Activated CD4-positive, alpha-beta T cell treated with anti-CD3 and anti-CD28 coated beads for 36 hours (primary cell): ENCODE data around the gene SPINT2. TPM values are rescaled to one million over a fixed set of nuclear protein-coding genes. Genes with fewer than 3 reads are reported as not detected.
"Not testable (repeated sequence)": the region's sequence is repeated elsewhere in the genome, so short reads cannot be mapped to it uniquely, and the experiment has no call there.

Source experiments
- ATAC-seq: fragments of 200-7000 bp; cut with Tn5 transposase; one replicate; pipeline ENCODE4 v1.10.0; 2021; ENCODE audit warnings: mild to moderate bottlenecking, moderate library complexity
- CTCF ChIA-PET: fragments of 350-600 bp; sonication (Branson Sonifier 250); formaldehyde crosslinking; loops from one replicate; lab custom pipeline; 2021; ENCODE audit warnings: antibody characterized with exemption; lab: Charles Lee
- POLR2A ChIA-PET: fragments of 350-600 bp; sonication (Branson Sonifier 250); formaldehyde crosslinking; loops from one replicate; lab custom pipeline; 2021; ENCODE audit warnings: antibody characterized with exemption, inconsistent platforms; lab: Charles Lee
- DNase-seq: peaks from one replicate; pipeline ENCODE4 v3.0.0-alpha.2; 2020
- H3K27ac Mint-ChIP-seq: one replicate; pipeline ENCODE4 v1.8.0; 2021; ENCODE audit warnings: mixed read lengths
- H3K27me3 Mint-ChIP-seq: one replicate; pipeline ENCODE4 v1.8.0; 2021; ENCODE audit warnings: mixed read lengths
- H3K36me3 Mint-ChIP-seq: one replicate; pipeline ENCODE4 v1.8.0; 2021; ENCODE audit warnings: low read depth, mixed read lengths
- H3K4me1 Mint-ChIP-seq: one replicate; pipeline ENCODE4 v1.8.0; 2021; ENCODE audit warnings: mixed read lengths
- H3K4me3 Mint-ChIP-seq: one replicate; pipeline ENCODE4 v1.8.0; 2021; ENCODE audit warnings: mild to moderate bottlenecking, moderate library complexity, mixed read lengths
- H3K9me3 Mint-ChIP-seq: one replicate; pipeline ENCODE4 v1.8.0; 2021; ENCODE audit warnings: low read depth, mixed read lengths
- intact Hi-C, 2 experiments: fragments of 100-400 bp; cut with DNase I in 1 of 2; cut with micrococcal nuclease in 1 of 2; formaldehyde crosslinking; loops; one replicate each; pipeline versions ENCODE4 v1.14.2 to v1.15.1; 2022 to 2024; cut with DNase I, micrococcal nuclease
- total RNA-seq, 2 experiments: library from RNA; stranded (reverse); gene quantifications; one replicate each; pipeline ENCODE4 v1.2.3, GENCODE V29; 2021

The SPINT2 gene
- total RNA-seq, 2 experiments from 2014 or later: 46.0 to 49.0 TPM

- peak overlapping the region; percentile 63 for H3K4me3 Mint-ChIP-seq
- ATAC-seq, DNase-seq, H3K9me3 Mint-ChIP-seq, H3K36me3 Mint-ChIP-seq, POLR2A ChIA-PET, H3K27ac Mint-ChIP-seq: not testable (repeated sequence)
- intact Hi-C loops: loop anchor here (1.0 to 5.0 kb wide), 2 partner anchors 323 to 327 kb away; no protein-coding TSS in a partner anchor
- peaks cover 52% of the 10 kb centered on the region for H3K27me3 Mint-ChIP-seq
- H3K4me1 Mint-ChIP-seq: peaks cover 23% of the 10 kb centered on the region
- CTCF ChIA-PET: interaction anchor here (0.7 to 1.3 kb wide), 9 partner anchors 18 to 325 kb away, joined by 3 to 8 read pairs (median 3); partner anchors contain the start of genes PSMD8, SIPA1L3, SPINT2 and WDR87
Measured at GRCh38 chr19:38224863-38225218, 39.5 kb upstream of the SPINT2 start.

DNA sequence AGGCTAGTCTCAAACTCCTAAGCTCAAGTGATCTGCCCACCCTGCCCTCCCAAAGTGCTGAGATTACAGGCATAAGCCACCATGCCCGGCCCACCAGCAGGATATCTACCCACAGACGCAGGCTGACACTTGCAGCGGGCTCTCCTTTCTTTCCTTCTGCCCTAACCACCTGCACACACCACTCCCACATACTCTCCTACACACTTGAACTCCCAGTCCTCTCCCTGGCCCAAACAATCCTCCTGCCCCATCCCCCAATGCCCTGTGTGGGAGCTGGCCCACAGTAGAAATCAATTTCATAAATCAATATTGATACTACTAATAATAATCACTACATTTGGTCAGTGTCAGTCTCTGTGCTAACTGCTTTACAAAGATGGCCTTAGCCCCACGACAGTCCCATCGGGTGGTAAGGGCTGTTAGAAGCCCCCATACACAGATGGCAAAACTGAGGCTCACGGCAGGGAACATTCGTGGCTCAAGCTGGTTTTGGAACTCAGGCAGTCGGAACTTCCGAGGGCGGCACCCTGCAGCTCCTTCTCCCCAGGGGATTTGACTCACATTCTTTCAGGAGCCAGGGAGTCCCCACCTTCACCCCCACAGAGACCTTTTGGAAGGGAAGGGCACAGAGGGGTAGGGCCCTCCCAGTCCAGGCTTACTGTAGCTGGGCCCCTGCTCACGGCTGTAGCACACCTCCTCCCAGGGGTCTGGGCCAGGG, 36.9 kb upstream of the SPINT2 start:
- H3K9me3 Mint-ChIP-seq: no peaks in the 10 kb centered on the region
- DNase-seq (no peak), ATAC-seq (no peak)
- peaks cover 2% of the 10 kb centered on the region for H3K36me3 Mint-ChIP-seq
- POLR2A ChIA-PET: no interaction called here
- no peak overlapping the region for H3K27ac Mint-ChIP-seq
- intact Hi-C loops: loop anchor here in 1 of 2 experiments (5.0 kb wide), 1 partner anchor 325 kb away; no protein-coding TSS in a partner anchor
- peaks cover 53% of the 10 kb centered on the region for H3K27me3 Mint-ChIP-seq
- H3K4me3 Mint-ChIP-seq: no peak overlapping the region
- CTCF ChIA-PET: interaction anchor here (0.6 to 2.9 kb wide), 6 partner anchors 12 to 328 kb away, joined by 3 to 10 read pairs (median 4); partner anchors contain the start of genes CATSPERG and PSMD8
- peaks cover 23% of the 10 kb centered on the region for H3K4me1 Mint-ChIP-seq

GRCh38 chr19:38228005-38228377, 36.4 kb upstream of the SPINT2 start:
- Mint-ChIP-seq H3K36me3 (peaks cover 2% of the 10 kb centered on the region), H3K9me3 (no peaks in the 10 kb centered on the region), H3K4me1 (peaks cover 21% of the 10 kb centered on the region), H3K4me3 (no peak overlapping the region), H3K27me3 (peaks cover 50% of the 10 kb centered on the region), H3K27ac (no peak overlapping the region)
- intact Hi-C loops: loop anchor here in 1 of 2 experiments (5.0 kb wide), 1 partner anchor 326 kb away; no protein-coding TSS in a partner anchor
- ATAC-seq (no peak), DNase-seq (no peak)
- POLR2A ChIA-PET: no interaction called here
- CTCF ChIA-PET: interaction anchor here (1.4 to 2.9 kb wide), 3 partner anchors 17 to 329 kb away, joined by 3 to 10 read pairs (median 4); no protein-coding TSS in a partner anchor

- no peak overlapping the region for H3K27ac Mint-ChIP-seq
- H3K9me3 Mint-ChIP-seq: no peaks in the 10 kb centered on the region
- CTCF ChIA-PET: interaction anchor here (0.7 to 2.9 kb wide), 2 partner anchors 175 to 327 kb away, joined by 3 to 10 read pairs; no protein-coding TSS in a partner anchor
- H3K4me1 Mint-ChIP-seq: peaks cover 13% of the 10 kb centered on the region
- peaks cover 2% of the 10 kb centered on the region for H3K36me3 Mint-ChIP-seq
- peak; percentile 36 for DNase-seq
- POLR2A ChIA-PET: no interaction called here
- intact Hi-C loops: loop anchor here (1.0 to 5.0 kb wide), 4 partner anchors 87 to 326 kb away; partner anchors contain the start of genes CATSPERG (in 1 of the 2), SIPA1L3 (in 1 of the 2) and YIF1B (in 1 of the 2)
- H3K4me3 Mint-ChIP-seq: peak overlapping the region; percentile 56
- ATAC-seq: no peak
- H3K27me3 Mint-ChIP-seq: peaks cover 45% of the 10 kb centered on the region
Measured at GRCh38 chr19:38228491-38229439, 35.6 kb upstream of the SPINT2 start.

DNA sequence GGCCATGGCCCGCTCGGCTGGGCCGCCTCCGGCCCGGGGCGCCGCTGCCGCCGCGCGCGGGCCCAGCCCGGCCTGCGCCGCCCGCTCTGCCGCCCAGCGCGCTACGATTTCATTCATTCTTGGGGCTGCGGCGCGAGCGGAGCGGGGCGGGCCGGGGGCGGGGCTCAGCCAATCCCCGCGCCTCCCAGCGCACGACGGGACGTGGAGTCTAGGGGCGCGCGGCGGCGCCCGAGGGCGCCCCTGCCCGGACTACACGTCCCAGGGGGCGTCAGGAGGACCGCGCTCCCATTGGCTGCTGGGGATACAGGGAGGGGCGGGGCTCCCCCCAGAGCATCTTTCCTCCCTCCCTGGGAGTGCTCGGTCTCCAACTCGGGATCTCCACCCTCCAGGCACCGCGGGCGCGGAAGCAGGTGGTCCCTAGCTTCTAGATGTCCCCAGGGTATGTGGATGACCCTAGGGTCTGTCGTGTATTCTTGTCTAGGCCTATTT, 34.7 kb upstream of the SPINT2 start:
- H3K36me3 Mint-ChIP-seq: no peaks in the 10 kb centered on the region
- H3K27ac Mint-ChIP-seq: no peak overlapping the region
- H3K27me3 Mint-ChIP-seq: peaks cover 39% of the 10 kb centered on the region
- peak; percentile 96 for ATAC-seq
- intact Hi-C loops: loop anchor here (1.0 to 5.0 kb wide), 5 partner anchors 86 to 327 kb away; partner anchors contain the start of genes CATSPERG (in 1 of the 2), SIPA1L3 (in 1 of the 2) and YIF1B (in 1 of the 2)
- DNase-seq: peak; percentile 87
- H3K4me3 Mint-ChIP-seq: no peak overlapping the region
- H3K9me3 Mint-ChIP-seq: no peaks in the 10 kb centered on the region
- POLR2A ChIA-PET: no interaction called here
- peaks cover 8% of the 10 kb centered on the region for H3K4me1 Mint-ChIP-seq
- CTCF ChIA-PET: interaction anchor here (0.7 to 1.6 kb wide), 3 partner anchors 106 to 174 kb away, joined by 3 to 5 read pairs (median 4); partner anchors contain the start of genes CATSPERG and FAM98C

DNA sequence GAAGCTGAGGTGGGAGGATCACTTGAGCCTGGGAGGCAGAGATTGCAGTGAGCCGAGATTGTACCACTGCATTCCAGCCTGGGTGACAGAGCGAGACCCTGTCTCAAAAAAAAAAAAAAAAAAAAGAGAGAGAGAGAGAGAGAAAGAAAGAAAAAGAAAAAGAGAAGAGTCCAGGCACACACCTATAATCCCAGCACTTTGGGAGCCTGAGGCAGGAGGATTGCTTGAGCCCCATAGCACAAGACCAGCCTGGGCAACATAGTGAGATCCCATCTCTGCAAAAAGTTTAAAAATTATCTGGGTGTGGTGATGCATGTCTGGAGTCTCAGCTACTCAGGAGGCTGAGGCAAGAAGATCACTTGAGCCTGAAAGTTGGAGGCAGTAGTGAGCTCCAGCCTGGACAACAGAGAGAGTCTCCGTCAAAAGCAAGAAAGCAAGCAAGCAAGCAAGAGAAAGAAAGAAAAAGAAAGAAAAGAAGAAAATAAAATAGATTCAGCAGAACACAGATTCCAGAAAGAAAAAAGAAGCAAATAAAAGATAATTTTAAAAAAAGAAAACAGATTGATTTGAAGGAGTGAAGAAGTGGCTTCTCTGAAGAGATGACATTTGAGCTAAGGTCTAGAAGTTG, 33.8 kb upstream of the SPINT2 start:
- POLR2A ChIA-PET, DNase-seq, H3K27ac Mint-ChIP-seq, H3K4me1 Mint-ChIP-seq, H3K9me3 Mint-ChIP-seq, H3K4me3 Mint-ChIP-seq, ATAC-seq, H3K36me3 Mint-ChIP-seq: not testable (repeated sequence)
- CTCF ChIA-PET: interaction anchor here (0.6 to 1.6 kb wide), 6 partner anchors 14 to 333 kb away, joined by 3 to 8 read pairs (median 4); partner anchors contain the start of genes CATSPERG and FAM98C
- peaks cover 37% of the 10 kb centered on the region for H3K27me3 Mint-ChIP-seq
- intact Hi-C loops: loop anchor here in 1 of 2 experiments (5.0 kb wide), 1 partner anchor 88 kb away; no protein-coding TSS in a partner anchor

DNA sequence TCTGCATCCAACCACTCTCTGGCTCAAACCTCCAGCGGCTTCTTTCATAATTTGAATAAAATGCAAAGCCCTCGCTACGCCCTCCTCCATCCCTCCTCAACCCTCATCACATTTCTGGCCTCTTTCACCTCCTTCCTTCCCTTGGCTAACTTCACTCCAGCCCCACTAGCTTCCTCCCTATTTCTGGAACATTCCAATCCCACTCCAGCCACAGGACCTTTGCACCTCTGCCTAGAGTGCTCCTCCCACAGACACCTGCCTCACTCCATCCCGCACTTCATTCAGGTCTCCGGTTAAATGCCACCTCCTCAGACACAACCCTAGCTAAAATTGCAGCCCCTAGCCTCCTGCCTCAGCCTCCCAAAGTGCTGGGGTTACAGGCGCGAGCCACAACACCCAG, 32.5 kb upstream of the SPINT2 start:
- Mint-ChIP-seq H3K27me3 (peaks cover 32% of the 10 kb centered on the region), H3K27ac (no peak overlapping the region), H3K36me3 (no peaks in the 10 kb centered on the region), H3K4me1 (peaks cover 8% of the 10 kb centered on the region), H3K4me3 (no peak overlapping the region), H3K9me3 (no peaks in the 10 kb centered on the region)
- intact Hi-C loops: loop anchor here in 1 of 2 experiments (5.0 kb wide), 1 partner anchor 90 kb away; no protein-coding TSS in a partner anchor
- ChIA-PET CTCF (interaction anchor here (1.1 to 1.6 kb wide), 3 partner anchors 171 to 334 kb away, joined by 3 to 8 read pairs (median 6); partner anchors contain the start of gene FAM98C), POLR2A (no interaction called here)
- no peak for DNase-seq
- ATAC-seq: no peak

DNA sequence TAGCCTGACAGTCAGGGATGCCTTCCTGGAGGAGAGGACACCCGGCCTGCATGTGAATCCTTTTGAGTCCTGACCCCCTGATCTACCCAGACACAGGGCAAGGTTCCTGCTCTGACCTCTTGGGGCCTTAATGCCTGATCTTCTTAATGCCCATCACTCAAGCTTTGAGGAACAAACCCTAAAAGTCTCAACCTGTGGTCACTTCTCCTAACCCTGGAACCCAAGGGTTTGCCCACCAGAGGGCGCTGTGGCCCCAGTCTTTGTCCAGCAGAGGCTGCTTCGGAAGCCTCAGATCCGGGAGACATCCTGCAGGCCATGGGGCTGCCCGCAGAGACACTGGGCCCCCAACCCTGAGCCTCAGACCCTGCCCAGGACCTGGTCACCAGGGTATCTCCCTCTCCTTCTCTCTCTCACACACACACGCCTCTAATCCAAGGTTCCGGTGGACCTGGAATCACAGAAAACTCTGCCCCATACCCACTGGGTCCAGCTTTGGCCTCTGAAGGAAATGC, 30.6 kb upstream of the SPINT2 start:
- ATAC-seq (peak; percentile 59), DNase-seq (peak; percentile 93)
- Mint-ChIP-seq H3K4me3 (no peak overlapping the region), H3K27me3 (peaks cover 24% of the 10 kb centered on the region), H3K9me3 (no peaks in the 10 kb centered on the region), H3K4me1 (peaks cover 3% of the 10 kb centered on the region), H3K27ac (no peak overlapping the region), H3K36me3 (no peaks in the 10 kb centered on the region)
- ChIA-PET CTCF (interaction anchor here (0.6 to 3.2 kb wide), 9 partner anchors 10 to 331 kb away, joined by 3 to 18 read pairs (median 3); partner anchors contain the start of gene PSMD8), POLR2A (no interaction called here)
- intact Hi-C loops: loop anchor here (1.0 to 5.0 kb wide), 3 partner anchors 91 to 384 kb away; partner anchors contain the start of genes CATSPERG (in 1 of the 2) and MAP4K1 (in 1 of the 2)

DNA sequence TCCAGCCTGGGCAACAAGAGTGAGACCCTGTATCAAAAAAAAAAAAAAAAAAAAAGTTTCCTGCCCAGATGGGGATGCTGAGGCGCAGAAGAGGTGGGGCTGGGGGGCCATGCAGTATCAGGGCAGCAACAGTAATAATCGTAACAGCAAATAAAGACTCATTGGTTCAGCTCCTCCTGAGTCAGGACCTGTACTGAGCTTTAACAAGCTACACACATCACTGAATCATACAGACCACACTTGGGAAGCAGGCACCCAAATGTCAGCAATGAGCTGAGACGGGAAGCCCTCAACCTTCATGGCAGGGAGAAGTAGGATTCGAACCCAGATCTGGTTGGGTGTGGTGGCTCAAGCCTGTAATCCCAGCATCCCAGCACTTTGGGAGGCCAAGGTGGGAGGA, 29.8 kb upstream of the SPINT2 start:
- H3K36me3 Mint-ChIP-seq: no peaks in the 10 kb centered on the region
- ChIA-PET POLR2A (no interaction called here), CTCF (interaction anchor here (0.6 to 3.2 kb wide), 11 partner anchors 9 to 332 kb away, joined by 3 to 18 read pairs (median 3); partner anchors contain the start of genes PSMD8, SIPA1L3 and WDR87)
- H3K4me1 Mint-ChIP-seq: no peaks in the 10 kb centered on the region
- peaks cover 21% of the 10 kb centered on the region for H3K27me3 Mint-ChIP-seq
- H3K9me3 Mint-ChIP-seq: no peaks in the 10 kb centered on the region
- DNase-seq (no peak), ATAC-seq (no peak)
- H3K4me3 Mint-ChIP-seq: no peak overlapping the region
- H3K27ac Mint-ChIP-seq: no peak overlapping the region
- intact Hi-C loops: loop anchor here (1.0 to 5.0 kb wide), 3 partner anchors 92 to 383 kb away; partner anchors contain the start of genes CATSPERG (in 1 of the 2) and MAP4K1 (in 1 of the 2)
